Heart left ventricle (tissue), 16 donors: ENCODE measurements around the gene SIAH3. TPM values are rescaled to one million over a fixed set of nuclear protein-coding genes. Genes with fewer than 3 reads are reported as not detected.

Source experiments
- ATAC-seq, 4 donors: fragments of 200-7000 bp; cut with Tn5 transposase; one replicate each; pipeline ENCODE4 v1.9.1; 2020 to 2022; ENCODE audit warnings: moderate library complexity in 4 of 4, mild to moderate bottlenecking in 3 of 4, moderate number of reproducible peaks in 1 of 4
- DNase-seq, 5 donors: peaks; one replicate each; pipeline ENCODE4 v3.0.0-alpha.2; 2020
- H3K27ac ChIP-seq, 12 donors: fragments of 200-600 bp; sonication (generic) in 4 of 12; one replicate each; pipeline versions ENCODE4 v1.5.0 to v1.8.0; 2016 to 2022; ENCODE audit warnings: mild to moderate bottlenecking in 2 of 12
- H3K27me3 ChIP-seq, 9 donors: fragments of 200-600 bp; sonication (generic) in 2 of 9; one replicate each; pipeline versions ENCODE4 v1.5.1 to v1.8.0; 2016 to 2022; ENCODE audit warnings: mild to moderate bottlenecking in 3 of 9
- H3K36me3 ChIP-seq, 9 donors: fragments of 200-600 bp; sonication (generic) in 2 of 9; one replicate each; pipeline versions ENCODE4 v1.5.0 to v1.8.0; 2018 to 2022; ENCODE audit warnings: mild to moderate bottlenecking in 2 of 9
- H3K4me1 ChIP-seq, 12 donors: fragments of 200-600 bp; sonication (generic) in 4 of 12; one replicate each; pipeline versions ENCODE4 v1.5.0 to v1.8.0; 2016 to 2022; ENCODE audit warnings: mild to moderate bottlenecking in 3 of 12
- H3K4me3 ChIP-seq, 12 donors: fragments of 200-600 bp; sonication (generic) in 4 of 12; one replicate each; pipeline versions ENCODE4 v1.5.0 to v1.8.0; 2017 to 2022; ENCODE audit warnings: mild to moderate bottlenecking in 9 of 12, moderate library complexity in 4 of 12
- H3K9me3 ChIP-seq, 12 donors: fragments of 200-600 bp; sonication (generic) in 4 of 12; one replicate each; pipeline versions ENCODE4 v1.5.0 to v1.8.0; 2016 to 2022; ENCODE audit warnings: mild to moderate bottlenecking in 1 of 12
- POLR2A ChIP-seq, 2 donors: fragments of 450-650 bp; IDR thresholded peaks; one replicate each; pipeline ENCODE4 v1.6.1; 2017; ENCODE audit warnings: antibody characterized with exemption in 2 of 2, mild to moderate bottlenecking in 2 of 2, moderate library complexity in 2 of 2
- whole genome bisulfite sequencing, 4 donors: extraction: QIAGEN DNeasy Blood & Tissue Kit in 2 of 4; methylation state at CpG; one replicate each; pipeline versions ENCODE4 v1.1.5 to v1.1.7; 2013 to 2018; 5-methylcytosine and 5-hydroxymethylcytosine counted together
- intact Hi-C, 10 donors: fragments of 100-400 bp; cut with DNase I; formaldehyde crosslinking; loops; one replicate each; pipeline versions ENCODE4 v1.11.1 to v1.14.2; 2022
- polyA plus RNA-seq, 2 donors: library from polyadenylated mRNA; stranded (reverse); fragments of 200-250 nt; gene quantifications; one replicate each; pipeline ENCODE4 v1.2.3, GENCODE V29; 2013
- total RNA-seq, 9 donors: library from RNA; depleted of rRNA in 2 of 9; stranded (reverse); fragments of >200 nt in 2 of 9; fragmentation: NEBNext Ultra II Directional in 3 of 9; extraction: Animal tissue kit (Norgen Biotek cat#: 25700) in 3 of 9; gene quantifications; one replicate each; pipeline versions ENCODE4 v1.1.0 to v1.2.4, GENCODE V29; 2016 to 2023
- TF ChIP-seq, protein P1 (sequence below), 12 donors: fragments of 200-600 bp; sonication (generic) in 4 of 12; IDR thresholded peaks; one replicate each; pipeline versions ENCODE4 v1.5.0 to v1.8.0; 2018 to 2022; ENCODE audit warnings: antibody characterized with exemption in 12 of 12, mild to moderate bottlenecking in 5 of 12
- donor health status: ischemic (EF 13 %, LVEDD 7.1; RV severe dilation, severe dysfunction).
- donor health status: healthy with polysubstance abuse.
- donor health status: DM: no; HTN: yes; CAD: no.
- donor health status: DM: no; HTN: no; CAD: no.
- donor health status: ischemic (EF 25% LVEDD 6.9; RV normal size, moderate dysfunction).
- donor health status: ischemic (EF 25% LVEDD 5.7; RV mildly dilated, moderate dysfunction).
- donor health status: healthy.
- donor health status: DM: yes; HTN: yes; CAD: no.
- donor health status: ischemic (EF 35%, LVEDD 5.7; RV mildly dilated, moderate dysfunction).
- donor health status: nonischemic (EF 11% LVEDD 7.7; RV severe dilation, severe dysfunction).
- donor health status: DM: yes; HTN: yes; CAD: no.
- donor health status: PGD.
- donor health status: ischemic (EF 29% LVEDD 5.4; RV normal size, mild dysfunction).
- donor health status: nonischemic (EF 23%, LVEDD 6.1; RV moderate dilation, normal function).

Gene SIAH3
- total and polyA plus RNA-seq, 11 donors = 0.05 to 0.18 (median 0.07) TPM; not detected in 8

GRCh38 chr13:45750566-45750965 is 101.0 kb downstream of the SIAH3 start:
- ATAC-seq (no peak), DNase-seq (no peak)
- TF ChIP-seq, protein P1, sequence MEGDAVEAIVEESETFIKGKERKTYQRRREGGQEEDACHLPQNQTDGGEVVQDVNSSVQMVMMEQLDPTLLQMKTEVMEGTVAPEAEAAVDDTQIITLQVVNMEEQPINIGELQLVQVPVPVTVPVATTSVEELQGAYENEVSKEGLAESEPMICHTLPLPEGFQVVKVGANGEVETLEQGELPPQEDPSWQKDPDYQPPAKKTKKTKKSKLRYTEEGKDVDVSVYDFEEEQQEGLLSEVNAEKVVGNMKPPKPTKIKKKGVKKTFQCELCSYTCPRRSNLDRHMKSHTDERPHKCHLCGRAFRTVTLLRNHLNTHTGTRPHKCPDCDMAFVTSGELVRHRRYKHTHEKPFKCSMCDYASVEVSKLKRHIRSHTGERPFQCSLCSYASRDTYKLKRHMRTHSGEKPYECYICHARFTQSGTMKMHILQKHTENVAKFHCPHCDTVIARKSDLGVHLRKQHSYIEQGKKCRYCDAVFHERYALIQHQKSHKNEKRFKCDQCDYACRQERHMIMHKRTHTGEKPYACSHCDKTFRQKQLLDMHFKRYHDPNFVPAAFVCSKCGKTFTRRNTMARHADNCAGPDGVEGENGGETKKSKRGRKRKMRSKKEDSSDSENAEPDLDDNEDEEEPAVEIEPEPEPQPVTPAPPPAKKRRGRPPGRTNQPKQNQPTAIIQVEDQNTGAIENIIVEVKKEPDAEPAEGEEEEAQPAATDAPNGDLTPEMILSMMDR (IDR thresholded peaks at IDR 0.05) = no peak
- no peak for TF ChIP-seq POLR2A (IDR thresholded peaks at IDR 0.05)
- no peak overlapping the region for H3K27ac ChIP-seq
- H3K9me3 ChIP-seq = no peaks in the 10 kb centered on the region
- H3K4me3 ChIP-seq = no peak overlapping the region
- H3K27me3 ChIP-seq = no peaks in the 10 kb centered on the region
- H3K4me1 ChIP-seq = peaks cover 0 to 11% (median 0%) of the 10 kb centered on the region in 12 donors
- no peaks in the 10 kb centered on the region for H3K36me3 ChIP-seq
- WGBS, 4 donors = 84 to 86% (median 85%) methylated on average over 3 of the region's 3 CpGs
- intact Hi-C loops = no loop called here

DNA sequence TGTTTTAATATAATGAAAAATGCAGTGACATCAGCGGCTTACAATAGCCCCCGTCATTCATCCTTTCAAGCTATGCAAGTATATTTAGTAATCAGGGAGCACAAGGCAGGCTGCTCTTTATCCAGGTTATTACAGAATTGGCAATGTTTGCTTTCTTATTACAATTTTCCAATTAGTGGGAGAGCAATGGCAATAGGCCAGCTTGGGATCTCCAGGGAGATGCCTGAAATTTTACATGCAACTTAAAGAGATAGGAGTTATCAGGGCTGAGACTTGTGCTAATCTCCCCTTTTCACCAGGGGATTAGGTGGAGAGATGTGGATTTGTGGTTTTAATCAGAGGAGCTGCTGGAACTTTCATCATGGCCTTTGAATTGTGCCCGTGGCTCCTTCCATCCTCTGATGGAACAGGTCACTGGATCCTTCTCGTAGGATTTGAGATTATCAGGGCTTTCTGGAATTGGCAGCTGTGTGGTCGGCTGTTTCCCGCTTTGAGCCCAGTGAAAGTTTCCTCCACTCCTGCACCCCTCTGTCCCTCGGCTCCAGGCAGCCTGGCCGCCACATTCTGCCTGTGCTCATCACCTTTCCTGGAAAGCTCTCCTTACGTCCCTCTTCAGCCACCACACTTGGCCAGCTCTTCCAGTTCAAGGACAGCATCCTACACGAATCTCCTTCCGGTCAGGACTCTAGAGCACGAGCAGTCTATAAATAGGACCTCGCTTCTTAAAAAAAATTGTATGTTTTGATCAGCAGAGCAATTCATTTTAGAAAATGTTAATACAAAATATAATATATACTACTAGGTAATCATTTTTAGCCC is 102.4 kb downstream of the SIAH3 start:
- Histone ChIP-seq H3K36me3 (no peaks in the 10 kb centered on the region), H3K27me3 (no peaks in the 10 kb centered on the region), H3K9me3 (no peaks in the 10 kb centered on the region), H3K4me3 (no peak overlapping the region), H3K27ac (no peak overlapping the region), H3K4me1 (peaks cover 0 to 11% (median 0%) of the 10 kb centered on the region in 12 donors)
- ATAC-seq (peak in 2 of 4 donors; percentile 34 to 48), DNase-seq (no peak)
- TF ChIP-seq, protein P1 (IDR thresholded peaks at IDR 0.05) = no peak
- TF ChIP-seq POLR2A (IDR thresholded peaks at IDR 0.05) = no peak
- 20 to 32% (median 25%) methylated on average over 12 to 13 of the region's 13 CpGs for WGBS, 4 donors
- intact Hi-C loops = no loop called here

- 40 to 66% (median 51%) methylated on average over 2 of the region's 2 CpGs for WGBS, 4 donors
- TF ChIP-seq, protein P1 (IDR thresholded peaks at IDR 0.05) = no peak
- no peak for TF ChIP-seq POLR2A (IDR thresholded peaks at IDR 0.05)
- intact Hi-C loops = no loop called here
Measured at GRCh38 chr13:45747071-45747470, 104.5 kb downstream of the SIAH3 start.

GRCh38 chr13:45744979-45745378 is 106.6 kb downstream of the SIAH3 start:
- no peaks in the 10 kb centered on the region for H3K27me3 ChIP-seq

More at GRCh38 chr13:45747071-45747470, 104.5 kb downstream of the SIAH3 start:
- H3K36me3 ChIP-seq = no peaks in the 10 kb centered on the region
- no peak overlapping the region for H3K27ac ChIP-seq
- no peaks in the 10 kb centered on the region for H3K9me3 ChIP-seq
- no peaks in the 10 kb centered on the region for H3K27me3 ChIP-seq
- H3K4me1 ChIP-seq = peaks cover 0 to 11% (median 0%) of the 10 kb centered on the region in 12 donors
- no peak for ATAC-seq
- no peak for DNase-seq
- no peak overlapping the region for H3K4me3 ChIP-seq

More at GRCh38 chr13:45744979-45745378, 106.6 kb downstream of the SIAH3 start:
- TF ChIP-seq, protein P1 (IDR thresholded peaks at IDR 0.05) = no peak
- no peak for TF ChIP-seq POLR2A (IDR thresholded peaks at IDR 0.05)
- no peak for ATAC-seq
- Histone ChIP-seq H3K4me1 (peaks cover 0 to 11% (median 0%) of the 10 kb centered on the region in 12 donors), H3K9me3 (no peaks in the 10 kb centered on the region), H3K36me3 (no peaks in the 10 kb centered on the region), H3K4me3 (no peak overlapping the region), H3K27ac (no peak overlapping the region)
- 75 to 90% (median 82%) methylated on average over 3 of the region's 3 CpGs for WGBS, 4 donors
- intact Hi-C loops = no loop called here
- no peak for DNase-seq
